RWPE2 (cell line): ENCODE measurements around the gene IPO13.
A peak's percentile ranks its signal among the peaks of the same experiment; 100 is the strongest.

Source experiments
- ATAC-seq: fragments of 200-7000 bp; cut with Tn5 transposase; 3 replicates; pipeline ENCODE4 v1.9.1; 2021; ENCODE audit warnings: low read depth
- DNase-seq: peaks from one replicate; pipeline ENCODE4 v3.0.0-alpha.2; 2020; ENCODE audit warnings: low spot score
- H3K27ac ChIP-seq: fragments of 450-650 bp; 2 replicates; pipeline ENCODE4 v1.5.1; 2017; ENCODE audit warnings: mild to moderate bottlenecking; ENCODE audit not compliant: poor library complexity, severe bottlenecking
- H3K27me3 ChIP-seq: fragments of 250-450 bp; sonication (Bioruptor Pico); 2 replicates; pipeline ENCODE4 v1.5.1; 2021; ENCODE audit warnings: mild to moderate bottlenecking, moderate library complexity; ENCODE audit not compliant: insufficient read depth, poor library complexity, severe bottlenecking
- H3K36me3 ChIP-seq: fragments of 250-450 bp; sonication (Bioruptor Pico); 2 replicates; pipeline ENCODE4 v1.5.1; 2020; ENCODE audit warnings: low read depth, mild to moderate bottlenecking, moderate library complexity
- H3K4me1 ChIP-seq: fragments of 250-450 bp; sonication (Bioruptor Pico); 2 replicates; pipeline ENCODE4 v1.5.1; 2021; ENCODE audit warnings: mild to moderate bottlenecking, moderate library complexity; ENCODE audit not compliant: insufficient read depth, poor library complexity, severe bottlenecking
- H3K4me3 ChIP-seq: fragments of 250-450 bp; sonication (Bioruptor Pico); 2 replicates; pipeline ENCODE4 v1.5.1; 2021; ENCODE audit warnings: mild to moderate bottlenecking, moderate library complexity; ENCODE audit not compliant: severe bottlenecking
- H3K9me3 ChIP-seq: fragments of 250-450 bp; sonication (Bioruptor Pico); 2 replicates; pipeline ENCODE4 v1.5.1; 2021; ENCODE audit warnings: mild to moderate bottlenecking, moderate library complexity; ENCODE audit not compliant: severe bottlenecking
- TF ChIP-seq, protein P1 (sequence below): fragments of 450-650 bp; IDR thresholded peaks from one replicate; pipeline ENCODE4 v1.5.1; 2017; ENCODE audit warnings: mild to moderate bottlenecking, moderate library complexity; ENCODE audit not compliant: poor library complexity, severe bottlenecking

Gene IPO13

GRCh38 chr1:43914576-43915525, 31.9 kb upstream of the IPO13 start:
- ATAC-seq: peak; percentile 48
- H3K9me3 ChIP-seq: no peaks in the 10 kb centered on the region

DNA sequence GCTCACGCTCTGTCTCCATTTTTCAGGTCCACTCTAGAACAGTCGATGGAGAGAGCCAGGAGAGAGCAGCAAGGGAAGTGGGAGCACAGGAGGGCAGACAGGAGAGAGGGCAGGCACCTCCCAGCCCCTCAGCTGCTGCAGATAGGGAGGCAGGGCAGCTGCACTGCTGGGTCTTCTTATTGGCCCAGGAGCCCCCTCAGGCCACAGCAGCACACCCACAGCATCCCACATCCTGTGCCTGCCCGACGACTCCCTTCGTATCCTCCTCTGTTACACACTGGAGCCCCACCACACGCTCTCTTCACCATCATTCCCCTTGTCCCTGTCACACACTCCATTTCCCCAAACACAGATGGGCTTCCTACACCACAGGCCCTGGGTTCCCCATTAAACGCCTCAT, 26.8 kb upstream of the IPO13 start:
- H3K27me3 ChIP-seq: no peaks in the 10 kb centered on the region
- no peak overlapping the region for H3K27ac ChIP-seq
- no peaks in the 10 kb centered on the region for H3K36me3 ChIP-seq
- H3K4me1 ChIP-seq: peaks cover 22% of the 10 kb centered on the region
- TF ChIP-seq, protein P1, sequence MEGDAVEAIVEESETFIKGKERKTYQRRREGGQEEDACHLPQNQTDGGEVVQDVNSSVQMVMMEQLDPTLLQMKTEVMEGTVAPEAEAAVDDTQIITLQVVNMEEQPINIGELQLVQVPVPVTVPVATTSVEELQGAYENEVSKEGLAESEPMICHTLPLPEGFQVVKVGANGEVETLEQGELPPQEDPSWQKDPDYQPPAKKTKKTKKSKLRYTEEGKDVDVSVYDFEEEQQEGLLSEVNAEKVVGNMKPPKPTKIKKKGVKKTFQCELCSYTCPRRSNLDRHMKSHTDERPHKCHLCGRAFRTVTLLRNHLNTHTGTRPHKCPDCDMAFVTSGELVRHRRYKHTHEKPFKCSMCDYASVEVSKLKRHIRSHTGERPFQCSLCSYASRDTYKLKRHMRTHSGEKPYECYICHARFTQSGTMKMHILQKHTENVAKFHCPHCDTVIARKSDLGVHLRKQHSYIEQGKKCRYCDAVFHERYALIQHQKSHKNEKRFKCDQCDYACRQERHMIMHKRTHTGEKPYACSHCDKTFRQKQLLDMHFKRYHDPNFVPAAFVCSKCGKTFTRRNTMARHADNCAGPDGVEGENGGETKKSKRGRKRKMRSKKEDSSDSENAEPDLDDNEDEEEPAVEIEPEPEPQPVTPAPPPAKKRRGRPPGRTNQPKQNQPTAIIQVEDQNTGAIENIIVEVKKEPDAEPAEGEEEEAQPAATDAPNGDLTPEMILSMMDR: no peak
- no peak for ATAC-seq
- no peaks in the 10 kb centered on the region for H3K9me3 ChIP-seq
- DNase-seq: no peak
- H3K4me3 ChIP-seq: no peak overlapping the region

More at GRCh38 chr1:43914576-43915525, 31.9 kb upstream of the IPO13 start:
- Histone ChIP-seq H3K27ac (peak overlapping the region; percentile 82), H3K36me3 (no peaks in the 10 kb centered on the region), H3K4me3 (no peak overlapping the region), H3K4me1 (peaks cover 37% of the 10 kb centered on the region), H3K27me3 (no peaks in the 10 kb centered on the region)
- TF ChIP-seq, protein P1: no peak
- DNase-seq: no peak

GRCh38 chr1:43921022-43921421, 25.7 kb upstream of the IPO13 start:
- DNase-seq: no peak
- TF ChIP-seq, protein P1: no peak
- ATAC-seq: no peak
- no peaks in the 10 kb centered on the region for H3K9me3 ChIP-seq
- H3K36me3 ChIP-seq: no peaks in the 10 kb centered on the region
- peak overlapping the region; percentile 80 for H3K27ac ChIP-seq
- H3K27me3 ChIP-seq: no peaks in the 10 kb centered on the region
- H3K4me1 ChIP-seq: peaks cover 15% of the 10 kb centered on the region
- H3K4me3 ChIP-seq: no peak overlapping the region

GRCh38 chr1:43924516-43924915, 22.2 kb upstream of the IPO13 start:
- H3K27ac ChIP-seq: peak overlapping the region; percentile 5
- TF ChIP-seq, protein P1: no peak
- no peaks in the 10 kb centered on the region for H3K27me3 ChIP-seq
- no peaks in the 10 kb centered on the region for H3K36me3 ChIP-seq
- no peak for DNase-seq
- H3K4me1 ChIP-seq: peaks cover 19% of the 10 kb centered on the region
- ATAC-seq: peak; percentile 50; the same call in 2 of the 3 replicates
- H3K9me3 ChIP-seq: no peaks in the 10 kb centered on the region
- no peak overlapping the region for H3K4me3 ChIP-seq

- no peak overlapping the region for H3K27ac ChIP-seq
- no peak for ATAC-seq
- TF ChIP-seq, protein P1: no peak
Measured at GRCh38 chr1:43925846-43926245, 20.9 kb upstream of the IPO13 start.

More at GRCh38 chr1:43925846-43926245, 20.9 kb upstream of the IPO13 start:
- no peaks in the 10 kb centered on the region for H3K27me3 ChIP-seq
- peaks cover 32% of the 10 kb centered on the region for H3K4me1 ChIP-seq
- H3K9me3 ChIP-seq: no peaks in the 10 kb centered on the region
- H3K4me3 ChIP-seq: no peak overlapping the region
- H3K36me3 ChIP-seq: no peaks in the 10 kb centered on the region
- no peak for DNase-seq
